Lower leg skin (tissue), 3 donors: ENCODE results near the gene LYPD8.
"Not testable (repeated sequence)": the region's sequence is repeated elsewhere in the genome, so short reads cannot be mapped to it uniquely, and the experiment has no call there.

Source experiments
- POLR2A ChIP-seq, 2 donors: fragments of 450-650 bp; IDR thresholded peaks; one replicate each; pipeline ENCODE4 v1.6.1; 2016 to 2017; ENCODE audit warnings: antibody characterized with exemption in 2 of 2, mild to moderate bottlenecking in 1 of 2, moderate library complexity in 1 of 2
- TF ChIP-seq, protein P1 (sequence below), 3 donors: fragments of 450-650 bp; IDR thresholded peaks; one replicate each; pipeline ENCODE4 v1.5.1; 2016; ENCODE audit warnings: antibody characterized with exemption in 3 of 3, mild to moderate bottlenecking in 3 of 3, moderate library complexity in 2 of 3

DNA sequence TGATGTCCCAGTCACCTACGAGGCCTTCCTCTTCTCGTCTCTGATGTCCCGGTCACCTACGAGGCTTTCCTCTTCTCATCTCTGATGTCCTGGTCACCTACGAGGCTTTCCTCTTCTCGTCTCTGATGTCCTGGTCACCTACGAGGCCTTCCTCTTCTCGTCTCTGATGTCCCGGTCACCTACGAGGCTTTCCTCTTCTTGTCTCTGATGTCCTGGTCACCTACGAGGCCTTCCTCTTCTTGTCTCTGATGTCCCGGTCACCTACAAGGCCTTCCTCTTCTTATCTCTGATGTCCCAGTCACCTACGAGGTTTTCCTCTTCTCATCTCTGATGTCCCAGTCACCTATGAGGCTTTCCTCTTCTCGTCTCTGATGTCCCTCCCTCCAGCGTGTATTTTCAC, 47.9 kb upstream of the LYPD8 start:
- TF ChIP-seq, protein P1, sequence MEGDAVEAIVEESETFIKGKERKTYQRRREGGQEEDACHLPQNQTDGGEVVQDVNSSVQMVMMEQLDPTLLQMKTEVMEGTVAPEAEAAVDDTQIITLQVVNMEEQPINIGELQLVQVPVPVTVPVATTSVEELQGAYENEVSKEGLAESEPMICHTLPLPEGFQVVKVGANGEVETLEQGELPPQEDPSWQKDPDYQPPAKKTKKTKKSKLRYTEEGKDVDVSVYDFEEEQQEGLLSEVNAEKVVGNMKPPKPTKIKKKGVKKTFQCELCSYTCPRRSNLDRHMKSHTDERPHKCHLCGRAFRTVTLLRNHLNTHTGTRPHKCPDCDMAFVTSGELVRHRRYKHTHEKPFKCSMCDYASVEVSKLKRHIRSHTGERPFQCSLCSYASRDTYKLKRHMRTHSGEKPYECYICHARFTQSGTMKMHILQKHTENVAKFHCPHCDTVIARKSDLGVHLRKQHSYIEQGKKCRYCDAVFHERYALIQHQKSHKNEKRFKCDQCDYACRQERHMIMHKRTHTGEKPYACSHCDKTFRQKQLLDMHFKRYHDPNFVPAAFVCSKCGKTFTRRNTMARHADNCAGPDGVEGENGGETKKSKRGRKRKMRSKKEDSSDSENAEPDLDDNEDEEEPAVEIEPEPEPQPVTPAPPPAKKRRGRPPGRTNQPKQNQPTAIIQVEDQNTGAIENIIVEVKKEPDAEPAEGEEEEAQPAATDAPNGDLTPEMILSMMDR (IDR thresholded peaks at IDR 0.05): not testable (repeated sequence)
- TF ChIP-seq POLR2A (IDR thresholded peaks at IDR 0.05): not testable (repeated sequence)
